Muscle layer of duodenum (tissue), 2 donors: ENCODE results near the gene PCNX1.
"Not testable (repeated sequence)": the region's sequence is repeated elsewhere in the genome, so short reads cannot be mapped to it uniquely, and the experiment has no call there.

Source experiments
- H3K27ac ChIP-seq: one replicate; pipeline ENCODE4 v1.7.0; 2013; ENCODE audit warnings: mild to moderate bottlenecking, low read length
- H3K27me3 ChIP-seq: one replicate; pipeline ENCODE4 v1.7.0; 2013; ENCODE audit warnings: low read depth, mild to moderate bottlenecking, control low read depth, low read length
- H3K36me3 ChIP-seq, 2 donors: one replicate each; pipeline ENCODE4 v1.7.0; 2013; ENCODE audit warnings: low read length in 2 of 2, control low read depth in 1 of 2, mild to moderate bottlenecking in 1 of 2; ENCODE audit not compliant: insufficient read depth in 2 of 2, control insufficient read depth in 1 of 2
- H3K4me1 ChIP-seq, 2 donors: one replicate each; pipeline ENCODE4 v1.7.0; 2013; ENCODE audit warnings: low read length in 2 of 2, mild to moderate bottlenecking in 2 of 2, control low read depth in 1 of 2, moderate library complexity in 1 of 2; ENCODE audit not compliant: insufficient read depth in 2 of 2, control insufficient read depth in 1 of 2
- H3K4me3 ChIP-seq, 2 donors: one replicate each; pipeline ENCODE4 v1.7.0; 2013; ENCODE audit warnings: low read length in 2 of 2, low read depth in 1 of 2, mild to moderate bottlenecking in 1 of 2
- H3K9me3 ChIP-seq, 2 donors: one replicate each; pipeline ENCODE4 v1.7.0; 2013; ENCODE audit warnings: low read length in 2 of 2, control low read depth in 1 of 2, mild to moderate bottlenecking in 1 of 2; ENCODE audit not compliant: control insufficient read depth in 1 of 2
- donor health status: healthy.

Gene PCNX1

DNA sequence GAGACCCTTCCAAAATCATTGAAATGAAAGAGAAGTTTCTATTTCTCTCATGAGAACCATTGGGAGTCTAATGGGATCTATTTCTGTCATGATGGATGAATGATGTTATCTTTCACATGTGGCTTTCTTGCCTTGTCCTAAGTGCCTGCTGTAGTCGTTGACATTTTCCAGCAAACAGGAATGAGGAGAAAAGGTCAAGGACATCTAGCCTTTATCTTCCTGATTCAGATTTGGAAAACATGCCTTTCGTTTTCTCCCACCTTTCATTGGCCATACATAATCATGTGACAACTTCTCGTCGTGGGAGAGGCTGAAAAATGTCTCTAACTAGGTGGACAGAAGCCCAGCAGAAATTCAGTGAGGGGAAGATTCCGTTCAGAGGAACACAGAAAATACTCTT, 94.5 kb downstream of the PCNX1 start:
- no peak overlapping the region for H3K4me3 ChIP-seq
- no peak overlapping the region for H3K27ac ChIP-seq
- no peaks in the 10 kb centered on the region for H3K4me1 ChIP-seq
- peaks cover 0 to 5% of the 10 kb centered on the region in 2 donors for H3K36me3 ChIP-seq
- no peaks in the 10 kb centered on the region for H3K9me3 ChIP-seq
- H3K27me3 ChIP-seq, result no peaks in the 10 kb centered on the region

DNA sequence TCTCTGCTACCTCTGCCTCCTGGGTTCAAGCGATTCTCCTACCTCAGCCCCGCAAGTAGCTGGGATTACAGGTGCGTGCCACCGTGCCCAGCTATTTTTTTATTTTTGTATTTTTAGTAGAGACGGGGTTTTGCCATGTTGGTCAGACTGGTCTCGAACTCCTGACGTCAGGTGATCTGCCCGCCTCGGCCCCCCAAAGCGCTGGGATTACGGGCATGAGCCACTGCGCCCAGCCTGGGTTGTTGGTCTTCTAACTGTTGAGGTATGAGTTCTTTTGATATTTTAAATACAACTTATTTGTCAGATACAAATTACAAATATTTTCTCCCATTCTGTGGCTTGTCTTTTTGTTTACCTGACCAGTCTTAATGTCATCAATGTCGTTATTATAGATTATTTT, 95.9 kb downstream of the PCNX1 start:
- Histone ChIP-seq H3K27ac (no peak overlapping the region), H3K4me1 (no peaks in the 10 kb centered on the region), H3K36me3 (peaks cover 0 to 5% of the 10 kb centered on the region in 2 donors)

DNA sequence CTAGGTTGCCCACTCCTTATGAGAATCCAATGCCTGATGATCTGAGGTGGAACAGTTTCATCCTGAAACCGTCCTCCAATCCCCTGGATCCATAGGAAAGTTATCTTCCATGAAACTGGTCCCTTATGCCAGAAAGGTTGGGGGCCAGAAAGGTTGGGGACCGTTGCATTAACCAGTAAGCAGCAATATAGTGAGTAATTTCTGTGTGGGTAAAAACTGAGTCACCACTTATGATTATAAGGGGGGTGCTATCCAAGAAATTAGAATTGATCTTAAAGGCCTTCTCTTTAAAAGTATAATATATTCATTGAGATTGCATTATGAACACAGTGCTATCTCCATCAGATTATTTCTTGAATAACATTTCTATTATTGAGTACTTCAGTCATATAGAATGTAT, 97.2 kb downstream of the PCNX1 start:
- H3K9me3 ChIP-seq, result no peaks in the 10 kb centered on the region
- peaks cover 0 to 5% of the 10 kb centered on the region in 2 donors for H3K36me3 ChIP-seq
- no peak overlapping the region for H3K4me3 ChIP-seq
- H3K27me3 ChIP-seq, result no peaks in the 10 kb centered on the region
- no peak overlapping the region for H3K27ac ChIP-seq
- no peaks in the 10 kb centered on the region for H3K4me1 ChIP-seq

More for the DNA sequence above, 95.9 kb downstream of the PCNX1 start:
- Histone ChIP-seq H3K27me3 (no peaks in the 10 kb centered on the region), H3K9me3 (no peaks in the 10 kb centered on the region), H3K4me3 (no peak overlapping the region)

DNA sequence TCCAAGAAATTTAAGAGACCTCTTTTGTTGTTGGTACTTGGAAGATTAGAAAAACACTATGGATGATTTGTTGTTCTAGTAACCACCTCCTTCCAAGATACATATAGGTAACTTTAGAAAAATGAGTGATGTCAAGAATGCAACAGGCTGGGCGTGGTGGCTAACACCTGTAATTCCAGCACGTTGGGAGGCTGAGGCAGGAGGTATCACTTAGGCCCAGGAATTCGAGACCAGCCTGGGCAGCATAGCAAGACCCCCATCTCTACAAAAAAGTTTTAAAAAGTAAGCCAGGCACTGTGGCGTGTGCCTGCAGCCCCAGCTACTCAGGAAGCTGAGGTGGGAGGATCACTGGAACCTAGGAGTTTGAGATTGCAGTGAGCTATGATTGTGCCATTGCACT, 97.8 kb downstream of the PCNX1 start:
- Histone ChIP-seq H3K36me3 (peaks cover 0 to 5% of the 10 kb centered on the region in 2 donors), H3K27ac (no peak overlapping the region), H3K9me3 (no peaks in the 10 kb centered on the region), H3K27me3 (no peaks in the 10 kb centered on the region), H3K4me3 (no peak overlapping the region), H3K4me1 (no peaks in the 10 kb centered on the region)

DNA sequence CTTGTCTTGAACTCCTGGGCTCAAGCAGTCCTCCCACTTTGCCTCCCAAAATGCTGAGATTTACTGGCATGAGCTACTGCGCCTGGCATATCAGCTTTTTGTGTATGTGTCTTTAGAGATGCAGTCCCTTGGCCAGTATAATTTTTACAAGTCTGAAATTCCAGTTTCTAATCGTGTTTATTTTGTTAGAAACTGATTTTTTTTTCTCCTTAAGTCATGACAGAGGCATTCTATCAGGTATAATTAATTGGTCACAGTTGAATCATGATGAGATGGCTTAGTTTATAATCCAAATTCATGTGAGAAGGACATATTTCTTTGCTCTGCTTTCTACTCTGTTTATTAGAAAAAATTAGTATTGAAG, 98.9 kb downstream of the PCNX1 start:
- H3K36me3 ChIP-seq, result peaks cover 0 to 5% of the 10 kb centered on the region in 2 donors

DNA sequence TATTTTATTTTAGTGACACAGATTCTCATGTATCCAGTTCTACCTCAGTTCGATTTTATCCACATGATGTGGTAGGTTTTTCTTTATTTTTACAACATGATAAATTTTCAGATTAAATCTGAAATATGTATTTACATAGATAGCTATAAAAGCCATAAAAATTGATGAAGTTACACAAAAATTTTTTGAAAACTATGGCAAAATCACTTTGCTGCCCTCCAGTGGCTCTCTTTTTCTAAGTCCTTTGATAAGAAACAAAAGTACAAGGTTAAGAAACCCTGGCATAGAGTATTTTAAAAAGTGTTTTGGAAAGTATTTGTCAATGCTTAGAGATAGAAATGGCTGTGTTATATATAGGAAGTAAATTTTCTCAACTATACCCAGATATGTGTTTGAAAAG, 104.2 kb downstream of the PCNX1 start:
- no peaks in the 10 kb centered on the region for H3K9me3 ChIP-seq
- peaks cover 0 to 17% of the 10 kb centered on the region in 2 donors for H3K36me3 ChIP-seq
- no peaks in the 10 kb centered on the region for H3K4me1 ChIP-seq
- H3K4me3 ChIP-seq, result no peak overlapping the region
- no peaks in the 10 kb centered on the region for H3K27me3 ChIP-seq
- no peak overlapping the region for H3K27ac ChIP-seq

More for the DNA sequence above, 98.9 kb downstream of the PCNX1 start:
- no peak overlapping the region for H3K27ac ChIP-seq
- H3K4me3 ChIP-seq, result no peak overlapping the region
- no peaks in the 10 kb centered on the region for H3K4me1 ChIP-seq
- H3K27me3 ChIP-seq, result no peaks in the 10 kb centered on the region
- H3K9me3 ChIP-seq, result no peaks in the 10 kb centered on the region

DNA sequence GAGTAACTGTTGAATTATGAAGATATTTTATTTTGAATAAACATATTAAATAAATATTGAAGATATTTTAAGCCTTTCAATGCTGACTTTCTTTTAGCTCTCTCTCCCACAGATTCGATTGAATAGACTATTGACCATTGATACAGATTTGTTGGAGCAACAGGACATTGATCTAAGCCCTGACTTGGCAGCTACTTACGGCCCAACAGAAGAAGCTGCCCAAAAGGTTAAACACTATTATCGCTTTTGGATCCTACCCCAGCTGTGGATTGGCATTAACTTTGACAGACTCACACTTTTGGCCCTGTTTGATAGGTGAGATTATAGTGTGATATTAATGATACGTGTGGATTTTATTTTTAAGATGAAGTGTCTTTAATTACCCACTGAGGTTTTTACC, 105.6 kb downstream of the PCNX1 start:
- Histone ChIP-seq H3K4me1 (no peaks in the 10 kb centered on the region), H3K9me3 (no peaks in the 10 kb centered on the region), H3K36me3 (peaks cover 4 to 17% of the 10 kb centered on the region in 2 donors), H3K4me3 (no peak overlapping the region), H3K27me3 (no peaks in the 10 kb centered on the region), H3K27ac (no peak overlapping the region)

DNA sequence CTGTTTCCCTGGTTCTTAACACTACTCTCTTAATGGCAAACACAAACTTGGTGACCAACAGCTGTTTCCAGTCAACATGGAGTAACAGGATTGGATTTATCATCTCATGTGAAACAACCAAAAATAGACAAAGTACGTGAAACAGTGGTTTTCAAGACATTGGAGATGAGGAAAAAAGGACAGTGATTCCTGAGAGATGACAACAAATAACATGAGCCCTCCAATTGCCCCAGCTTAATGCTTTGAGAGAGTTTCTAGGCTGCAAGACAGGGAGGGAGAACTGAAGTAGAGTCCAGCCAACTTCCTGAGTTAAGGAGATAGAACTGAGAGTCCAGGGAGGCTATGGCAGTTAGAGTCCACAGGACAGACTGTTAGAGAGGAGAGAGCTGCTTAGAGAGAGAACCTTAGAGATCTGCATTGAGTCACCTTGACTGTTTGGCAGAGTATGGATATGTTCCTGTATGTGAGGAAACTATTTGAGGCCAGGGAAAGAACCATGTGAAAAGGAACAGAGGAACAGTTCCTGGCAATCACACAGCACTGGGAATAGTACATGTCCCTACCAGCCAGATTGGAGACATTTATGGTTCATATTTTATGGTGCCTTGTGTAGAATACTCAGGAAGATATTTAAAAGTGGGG, 106.4 kb downstream of the PCNX1 start:
- Histone ChIP-seq H3K27ac (no peak overlapping the region), H3K36me3 (peaks cover 4 to 17% of the 10 kb centered on the region in 2 donors), H3K9me3 (no peaks in the 10 kb centered on the region), H3K4me3 (no peak overlapping the region), H3K4me1 (no peaks in the 10 kb centered on the region), H3K27me3 (no peaks in the 10 kb centered on the region)

DNA sequence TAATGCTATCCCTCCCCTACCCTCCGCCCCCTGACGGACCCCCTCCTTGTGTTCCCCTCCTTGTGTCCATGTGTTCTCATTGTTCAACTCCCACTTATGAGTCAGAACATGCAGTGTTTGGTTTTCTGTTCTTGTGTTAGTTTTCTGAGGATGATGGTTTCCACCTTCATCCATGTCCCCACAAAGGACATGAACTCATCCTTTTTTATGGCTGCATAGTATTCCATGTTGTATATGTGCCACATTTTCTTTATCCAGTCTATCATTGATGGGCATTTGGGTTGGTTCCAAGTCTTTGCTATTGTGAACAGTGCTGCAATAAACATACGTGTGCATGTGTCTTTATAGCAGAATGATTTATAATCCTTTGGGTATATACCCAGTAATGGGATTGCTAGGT, 112.7 kb downstream of the PCNX1 start:
- not testable (repeated sequence) for H3K27ac ChIP-seq, H3K9me3 ChIP-seq, H3K4me1 ChIP-seq, H3K27me3 ChIP-seq, H3K4me3 ChIP-seq
- H3K36me3 ChIP-seq, result peaks cover 9 to 14% of the 10 kb centered on the region in 2 donors

DNA sequence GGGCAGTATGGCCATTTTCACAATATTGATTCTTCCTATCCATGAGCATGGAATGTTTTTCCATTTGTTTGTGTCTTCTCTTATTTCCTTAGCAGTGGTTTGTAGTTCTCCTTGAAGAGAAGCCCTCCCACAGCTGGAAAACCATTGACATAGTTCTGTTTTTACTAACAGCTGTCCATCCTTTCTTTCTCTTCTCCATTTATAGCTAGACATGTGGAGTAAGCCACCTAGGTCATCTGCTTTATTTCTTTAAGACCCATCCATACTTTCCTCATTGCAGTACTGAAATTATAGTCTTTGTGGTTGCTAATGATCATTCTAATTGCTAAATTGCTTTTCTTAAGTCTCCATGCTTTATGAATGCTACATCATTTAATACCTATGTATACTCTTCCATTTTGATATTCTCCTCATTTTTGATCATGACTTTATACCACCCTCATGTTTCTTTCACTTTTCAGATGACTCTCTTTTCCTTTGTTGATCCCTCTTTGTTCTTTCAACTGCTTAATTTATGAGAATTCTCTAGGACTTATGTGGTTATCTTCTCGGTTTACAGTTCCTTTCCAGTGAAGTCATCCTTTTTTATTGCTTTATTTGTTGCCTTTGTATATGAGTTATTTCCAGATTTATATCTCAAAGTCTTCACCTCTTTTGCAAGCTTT, 114.2 kb downstream of the PCNX1 start:
- peaks cover 9 to 19% of the 10 kb centered on the region in 2 donors for H3K36me3 ChIP-seq

DNA sequence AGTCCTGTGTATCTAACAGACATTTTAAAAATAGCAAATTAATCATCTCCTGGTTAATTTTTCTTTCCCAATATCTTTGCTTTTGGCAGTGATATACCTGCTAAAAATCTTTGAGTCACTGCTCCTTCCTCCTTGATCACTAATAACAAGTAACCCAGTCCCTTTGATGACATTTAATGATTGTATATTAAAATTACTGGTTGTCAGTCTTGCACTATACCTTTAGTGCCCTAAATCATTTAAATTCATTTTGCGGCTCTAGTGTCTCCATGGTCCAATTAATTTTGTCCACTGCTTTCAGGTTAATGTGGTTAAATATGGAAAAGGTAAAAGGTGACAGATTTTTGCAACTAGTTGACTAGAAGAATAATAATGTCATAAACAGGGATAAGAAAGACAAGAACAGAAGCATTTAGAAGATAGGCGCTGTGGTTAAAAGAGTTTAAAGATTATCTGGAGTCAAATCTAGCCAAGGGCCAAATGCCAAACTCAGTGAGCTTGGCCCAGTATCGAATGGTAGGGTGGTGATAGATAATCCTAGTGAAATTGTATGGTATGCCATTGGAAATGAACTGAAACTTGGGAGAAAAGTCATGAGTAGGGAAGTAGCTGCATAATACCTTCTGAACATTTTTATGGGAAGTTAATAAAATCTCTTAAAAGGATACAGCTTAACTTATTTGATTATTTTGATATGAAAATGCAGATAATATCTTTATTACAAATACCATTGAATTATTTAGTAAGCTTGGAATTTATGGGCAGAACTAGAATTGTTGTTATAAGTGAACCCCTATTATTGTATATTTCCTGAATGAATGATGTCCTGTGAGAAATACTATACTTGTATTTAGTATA, 115.0 kb downstream of the PCNX1 start:
- peaks cover 6 to 19% of the 10 kb centered on the region in 2 donors for H3K36me3 ChIP-seq
- H3K4me3 ChIP-seq, result no peak overlapping the region
- H3K27ac ChIP-seq, result no peak overlapping the region
- no peaks in the 10 kb centered on the region for H3K9me3 ChIP-seq
- no peaks in the 10 kb centered on the region for H3K4me1 ChIP-seq
- no peaks in the 10 kb centered on the region for H3K27me3 ChIP-seq

More for the DNA sequence above, 114.2 kb downstream of the PCNX1 start:
- H3K27ac ChIP-seq, result no peak overlapping the region
- no peaks in the 10 kb centered on the region for H3K27me3 ChIP-seq
- no peaks in the 10 kb centered on the region for H3K4me1 ChIP-seq
- no peaks in the 10 kb centered on the region for H3K9me3 ChIP-seq
- H3K4me3 ChIP-seq, result no peak overlapping the region
